CD14-positive monocyte (primary cell): ENCODE data around the gene ODF2. TPM values are rescaled to one million over a fixed set of nuclear protein-coding genes. Genes with fewer than 3 reads are reported as not detected.

Experiments used
- DNase-seq, 3 donors: peaks; one replicate each; pipeline ENCODE4 v3.0.0-alpha.2; 2011 to 2022
- H2AFZ ChIP-seq: 2 replicates; pipeline ENCODE4 v1.6.0; 2012; ENCODE audit warnings: mild to moderate bottlenecking, low read depth, low read length, inconsistent platforms; ENCODE audit not compliant: insufficient read depth, poor library complexity, severe bottlenecking
- H3K27ac ChIP-seq, 2 donors: 1 replicate in 1 of 2; 2 replicates in 1 of 2; pipeline ENCODE4 v1.5.1; 2012 to 2013; ENCODE audit warnings: low read length in 2 of 2, control low read depth in 1 of 2, inconsistent platforms in 1 of 2, low read depth in 1 of 2, mild to moderate bottlenecking in 1 of 2
- H3K27me3 ChIP-seq, 2 donors: one replicate each; pipeline versions ENCODE4 v1.6.0 to v1.6.1; 2011 to 2013; ENCODE audit warnings: low read length in 2 of 2; ENCODE audit not compliant: control insufficient read depth in 2 of 2, insufficient read depth in 2 of 2
- H3K36me3 ChIP-seq, 2 donors: replicated peaks in 1 of 2; 1 replicate in 1 of 2; 2 replicates in 1 of 2; pipeline versions ENCODE4 v1.5.1 to v1.6.1; 2012 to 2013; ENCODE audit warnings: low read length in 2 of 2, control low read depth in 1 of 2, inconsistent platforms in 1 of 2, mild to moderate bottlenecking in 1 of 2; ENCODE audit not compliant: insufficient read depth in 2 of 2, control insufficient read depth in 1 of 2
- H3K4me1 ChIP-seq, 2 donors: 1 replicate in 1 of 2; 2 replicates in 1 of 2; pipeline versions ENCODE4 v1.5.1 to v1.6.1; 2012 to 2013; ENCODE audit warnings: low read length in 2 of 2, control low read depth in 1 of 2, inconsistent platforms in 1 of 2, mild to moderate bottlenecking in 1 of 2, moderate library complexity in 1 of 2; ENCODE audit not compliant: insufficient read depth in 2 of 2, control insufficient read depth in 1 of 2
- H3K4me2 ChIP-seq: replicated peaks from 2 replicates; pipeline ENCODE3; 2012; ENCODE audit warnings: low read length, moderate library complexity, mild to moderate bottlenecking; ENCODE audit not compliant: poor library complexity, severe bottlenecking; ENCODE audit errors: extremely low read depth
- H3K4me3 ChIP-seq, 3 experiments: fragments of 200-600 bp in 1 of 3; sonication (generic) in 1 of 3; replicated peaks in 1 of 3; 1 replicate in 2 of 3; 2 replicates in 1 of 3; pipeline ENCODE4 v1.5.1; 2011 to 2013; ENCODE audit warnings: low read length in 3 of 3, mild to moderate bottlenecking in 3 of 3, control low read depth in 2 of 3, low read depth in 2 of 3, inconsistent platforms in 1 of 3, moderate library complexity in 1 of 3
- H3K79me2 ChIP-seq: 2 replicates; pipeline ENCODE4 v1.6.0; 2012; ENCODE audit warnings: mild to moderate bottlenecking, control low read depth, inconsistent platforms, low read length, moderate library complexity; ENCODE audit not compliant: insufficient read depth
- H3K9ac ChIP-seq: 2 replicates; pipeline ENCODE4 v1.6.0; 2017; ENCODE audit warnings: low read length, mild to moderate bottlenecking; ENCODE audit not compliant: insufficient read depth, poor library complexity, severe bottlenecking
- H3K9me3 ChIP-seq, 2 donors: replicated peaks in 1 of 2; 1 replicate in 1 of 2; 2 replicates in 1 of 2; pipeline versions ENCODE4 v1.5.1 to v1.6.1; 2012 to 2013; ENCODE audit warnings: low read length in 2 of 2, control low read depth in 1 of 2; ENCODE audit not compliant: control insufficient read depth in 1 of 2, insufficient read depth in 1 of 2
- H4K20me1 ChIP-seq: 2 replicates; pipeline ENCODE4 v1.6.0; 2012; ENCODE audit warnings: mild to moderate bottlenecking, low read length, control low read depth, moderate library complexity; ENCODE audit not compliant: insufficient read depth
- H3K27ac Mint-ChIP-seq, 7 donors: one replicate each; pipeline ENCODE4 v1.8.0; 2020; ENCODE audit warnings: mild to moderate bottlenecking in 7 of 7, mixed read lengths in 7 of 7, moderate library complexity in 6 of 7, inconsistent platforms in 2 of 7
- H3K27me3 Mint-ChIP-seq, 3 donors: one replicate each; pipeline ENCODE4 v1.8.0; 2021 to 2022; ENCODE audit warnings: low read depth in 3 of 3, mild to moderate bottlenecking in 3 of 3, mixed read lengths in 3 of 3, moderate library complexity in 3 of 3, inconsistent platforms in 1 of 3
- H3K36me3 Mint-ChIP-seq, 2 donors: one replicate each; pipeline ENCODE4 v1.8.0; 2020; ENCODE audit warnings: mixed read lengths in 2 of 2, inconsistent platforms in 1 of 2, mild to moderate bottlenecking in 1 of 2
- H3K4me1 Mint-ChIP-seq: one replicate; pipeline ENCODE4 v1.8.0; 2020; ENCODE audit warnings: mild to moderate bottlenecking, mixed read lengths
- H3K4me3 Mint-ChIP-seq, 2 donors: one replicate each; pipeline ENCODE4 v1.8.0; 2020; ENCODE audit warnings: mild to moderate bottlenecking in 2 of 2, mixed read lengths in 2 of 2, moderate library complexity in 1 of 2
- H3K9me3 Mint-ChIP-seq, 7 donors: one replicate each; pipeline ENCODE4 v1.8.0; 2020 to 2022; ENCODE audit warnings: mixed read lengths in 7 of 7, mild to moderate bottlenecking in 6 of 7, moderate library complexity in 6 of 7, inconsistent platforms in 2 of 7
- CTCF ChIP-seq: fragments of 200-600 bp; IDR thresholded peaks from one replicate; pipeline ENCODE4 v1.8.0; 2022; ENCODE audit warnings: antibody characterized with exemption, mild to moderate bottlenecking
- WGBS: methylation state at CpG from one replicate; pipeline ENCODE4 v1.1.5; 2013; ENCODE audit warnings: missing lambda C conversion rate; ENCODE audit not compliant: insufficient coverage; 5-methylcytosine and 5-hydroxymethylcytosine counted together
- intact Hi-C, 2 donors: fragments of 100-400 bp; cut with micrococcal nuclease; formaldehyde crosslinking; loops; one replicate each; pipeline versions ENCODE4 v1.15.0 to v1.15.1; 2023
- polyA minus RNA-seq: library from RNA; depleted of rRNA, polyadenylated mRNA; stranded (reverse); fragments of >200 nt; gene quantifications from 2 replicates; pipeline ENCODE4 v1.2.3, GENCODE V29; 2012
- polyA plus RNA-seq, 3 donors: library from polyadenylated mRNA; depleted of rRNA in 1 of 3; unstranded in 2 of 3; stranded (reverse) in 1 of 3; fragments of 300-500 nt in 2 of 3; fragments of >200 nt in 1 of 3; fragmentation: Illumina TruSeq in 2 of 3; gene quantifications; 1 replicate in 2 of 3; 2 replicates in 1 of 3; pipeline ENCODE4 v1.2.3, GENCODE V29; 2012 to 2021
- total RNA-seq, 12 experiments: library from RNA in 1 of 12; stranded (reverse) in 1 of 12; fragments of 120-200 nt in 1 of 12; gene quantifications; one replicate each; pipeline ENCODE4 v1.2.4 and lab custom pipeline; 2013 to 2026; ENCODE audit warnings: mixed read lengths in 6 of 12, inconsistent platforms in 1 of 12

Gene ODF2
- 29.4 TPM for total RNA-seq (2013)
- 10 to 100 TPM in 2 of 3 donors, 1 to 10 TPM in 1; 7.9 to 24.1 (median 11.4) TPM for polyA plus RNA-seq
- polyA minus RNA-seq: 13.0 and 21.8 TPM in 2 replicates
- 9.2 to 44.4 (median 37.5) reads per million in 11 experiments for total RNA-seq (lab: John Stamatoyannopoulos, UW)

DNA sequence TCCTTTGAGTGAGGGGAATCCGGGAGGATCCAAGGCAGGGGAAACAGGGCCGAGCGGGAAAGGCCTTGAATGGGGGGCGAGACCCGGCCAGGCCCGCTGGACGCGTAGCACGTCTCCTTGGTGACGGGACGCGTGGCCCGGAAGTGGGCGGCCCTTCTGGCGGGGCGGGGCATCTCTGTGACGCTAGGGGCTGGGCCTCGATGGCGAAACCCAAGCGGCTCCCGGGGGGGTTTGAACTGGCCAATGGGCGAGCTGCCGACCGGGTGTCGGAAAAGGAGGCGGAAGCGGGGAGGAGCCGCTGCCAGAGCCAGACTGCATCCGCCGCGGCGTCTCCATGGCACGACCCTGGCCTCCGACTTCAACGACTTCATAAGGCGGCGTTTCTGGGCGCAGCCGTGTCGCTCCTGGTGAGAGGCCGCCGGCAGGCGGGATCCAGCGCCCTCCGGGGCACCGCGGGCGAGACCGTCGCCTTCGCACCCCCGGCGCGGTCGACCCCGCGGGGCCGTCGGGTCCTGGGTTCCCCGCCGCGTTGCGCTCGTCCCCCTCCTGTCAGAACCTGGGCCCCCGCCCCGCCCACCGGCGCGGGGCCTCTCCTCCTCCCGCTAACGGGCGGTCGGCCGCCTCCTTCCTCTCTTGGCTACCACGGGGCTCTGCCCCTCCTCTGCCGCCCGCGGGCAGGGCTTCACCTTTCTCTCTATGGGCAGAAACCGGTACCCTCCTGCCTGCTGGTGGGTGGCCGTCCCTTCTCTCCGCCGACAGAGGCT, at the start of gene ODF2:
Gene ODF2 (plus strand): TSS at position 158 of the 764 bp plus-strand sequence. CDS start 86 bp downstream, at position 244.
- Mint-ChIP-seq H3K27ac (peak within 1 kb of the TSS; percentile 69 to 93 (median 88)), H3K27me3 (peaks cover 2 to 10% (median 6%) of the 10 kb centered on the region in 3 donors), H3K36me3 (peaks cover 21 to 24% of the 10 kb centered on the region in 2 donors), H3K9me3 (peaks cover 0 to 2% (median 0%) of the 10 kb centered on the region in 7 donors), H3K4me3 (peak within 1 kb of the TSS; percentile 86 to 93), H3K4me1 (peaks cover 15% of the 10 kb centered on the region)
- Histone ChIP-seq H2AFZ (peak within 1 kb of the TSS; percentile 93), H3K9me3 (no peaks in the 10 kb centered on the region), H3K27me3 (no peaks in the 10 kb centered on the region), H3K4me2 (peak within 1 kb of the TSS; percentile 99), H3K27ac (peak within 1 kb of the TSS; percentile 54 to 85), H3K36me3 (peaks cover 17 to 20% of the 10 kb centered on the region in 2 donors), H3K4me1 (peaks cover 12 to 20% of the 10 kb centered on the region in 2 donors), H3K79me2 (peaks cover 28% of the 10 kb centered on the region), H4K20me1 (peaks cover 7% of the 10 kb centered on the region), H3K9ac (peak within 1 kb of the TSS; percentile 78), H3K4me3 (peak within 1 kb of the TSS; percentile 67 to 93 (median 70))
- WGBS: under 1% methylated on average over 80 of the region's 82 CpGs
- TF ChIP-seq CTCF: no peak
- DNase-seq: peak; percentile 94 to 95 (median 94)
- intact Hi-C loops: loop anchor here (1.0 to 10.0 kb wide), 5 partner anchors 48 to 569 kb away; partner anchors contain the start of genes COQ4 (in 1 of the 2), DOLK (in 1 of the 2), GLE1 (in 1 of the 2) and NUP188 (in 1 of the 2)

GRCh38 chr9:128406848-128407391, 48.9 kb upstream of the ODF2 start:
- Histone ChIP-seq H3K27me3 (peaks cover 5 to 31% of the 10 kb centered on the region in 2 donors), H3K4me3 (no peak overlapping the region), H3K4me2 (no peak overlapping the region), H3K27ac (no peak overlapping the region), H3K9ac (no peak overlapping the region), H2AFZ (no peak overlapping the region), H3K4me1 (no peaks in the 10 kb centered on the region), H4K20me1 (no peaks in the 10 kb centered on the region), H3K36me3 (no peaks in the 10 kb centered on the region), H3K79me2 (no peaks in the 10 kb centered on the region), H3K9me3 (no peaks in the 10 kb centered on the region)
- no peak overlapping the region for H3K4me3 Mint-ChIP-seq
- intact Hi-C loops: no loop called here
- H3K27me3 Mint-ChIP-seq: peaks cover 30 to 45% (median 35%) of the 10 kb centered on the region in 3 donors
- H3K27ac Mint-ChIP-seq: no peak overlapping the region
- WGBS: 83% methylated on average over 8 of the region's 9 CpGs
- DNase-seq: no peak
- TF ChIP-seq CTCF: no peak
- H3K4me1 Mint-ChIP-seq: no peaks in the 10 kb centered on the region
- no peaks in the 10 kb centered on the region for H3K9me3 Mint-ChIP-seq
- H3K36me3 Mint-ChIP-seq: no peaks in the 10 kb centered on the region
